Measurements from ENCODE around the gene SYNGAP1. TPM values are rescaled to one million over a fixed set of nuclear protein-coding genes. Genes with fewer than 3 reads are reported as not detected.
"Not testable (repeated sequence)": the region's sequence is repeated elsewhere in the genome, so short reads cannot be mapped to it uniquely, and the experiment has no call there.

The SYNGAP1 gene
- total RNA-seq, 1 donor from 2014 or later = 14.1 TPM

DNA sequence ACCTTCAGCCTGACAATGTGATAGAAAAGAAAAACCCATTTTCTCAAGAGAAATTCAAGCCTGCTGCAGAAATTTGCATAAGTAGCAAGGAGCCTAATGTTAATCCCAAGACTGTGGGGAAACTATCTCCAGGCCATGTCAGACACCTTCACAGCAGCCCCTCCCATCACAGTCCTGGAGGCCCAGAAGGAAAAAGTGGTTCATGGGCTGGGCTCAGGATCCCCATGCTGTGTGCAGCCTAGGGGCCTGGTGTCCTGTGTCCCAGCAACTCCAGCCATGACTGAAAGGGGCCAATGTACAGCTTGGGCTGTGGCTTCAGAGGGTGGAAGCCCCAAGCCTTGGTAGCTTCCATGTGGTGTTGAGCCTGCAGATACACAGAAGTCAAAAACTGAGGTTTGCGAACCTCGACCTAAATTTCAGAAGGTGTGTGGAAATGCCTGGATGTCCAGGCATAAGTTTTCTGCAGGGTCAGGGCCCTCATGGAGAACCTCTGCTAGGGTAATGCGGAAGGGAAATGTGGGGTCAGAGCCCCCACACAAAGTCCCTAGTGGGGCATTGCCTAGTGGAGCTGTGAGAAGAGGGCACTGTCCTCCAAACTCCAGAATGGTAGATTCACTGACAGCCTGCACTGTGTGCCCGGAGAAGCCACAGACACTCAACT lies 46.3 kb downstream of the SYNGAP1 start:
- DNase-seq (ENCODE audit: low spot score) = no peak

DNA sequence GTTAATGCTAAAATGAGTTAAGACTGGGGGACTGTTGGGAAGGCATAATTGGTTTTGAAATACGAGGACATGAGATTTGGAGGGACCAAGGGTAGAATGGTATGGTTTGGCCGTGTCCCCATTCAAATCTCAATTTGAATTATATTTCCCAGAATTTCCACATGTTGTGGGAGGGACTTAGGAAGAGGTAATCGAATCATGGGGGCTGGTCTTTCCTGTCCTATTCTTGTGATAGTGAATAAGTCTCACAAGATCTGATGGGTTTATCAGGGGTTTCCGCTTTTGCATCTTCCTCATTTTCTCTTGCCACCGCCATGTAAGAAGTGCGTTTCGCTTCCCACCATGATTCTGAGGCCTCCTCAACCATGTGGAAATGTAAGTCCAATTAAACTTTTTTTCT lies 47.2 kb downstream of the SYNGAP1 start:
- no peak for DNase-seq (ENCODE audit: low spot score)

DNA sequence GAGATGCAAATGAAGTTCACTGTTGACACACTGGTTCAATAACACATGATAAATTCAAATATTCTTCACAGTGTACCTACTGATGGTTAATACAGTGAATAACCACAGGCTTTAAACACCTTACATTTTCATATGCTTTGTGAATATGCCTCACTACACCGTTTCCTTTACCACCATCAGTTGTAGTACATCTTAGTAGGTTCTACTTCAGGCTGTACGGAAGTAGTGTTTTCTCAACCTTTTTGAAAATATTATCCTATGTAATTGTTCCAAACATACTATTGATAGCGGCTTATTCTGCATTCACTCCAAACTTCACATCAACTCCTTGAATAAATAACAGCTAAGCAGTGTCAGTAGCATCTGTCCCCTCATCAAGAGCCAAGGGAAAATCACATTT lies 49.8 kb downstream of the SYNGAP1 start:
- DNase-seq (ENCODE audit: low spot score) = no peak

DNA sequence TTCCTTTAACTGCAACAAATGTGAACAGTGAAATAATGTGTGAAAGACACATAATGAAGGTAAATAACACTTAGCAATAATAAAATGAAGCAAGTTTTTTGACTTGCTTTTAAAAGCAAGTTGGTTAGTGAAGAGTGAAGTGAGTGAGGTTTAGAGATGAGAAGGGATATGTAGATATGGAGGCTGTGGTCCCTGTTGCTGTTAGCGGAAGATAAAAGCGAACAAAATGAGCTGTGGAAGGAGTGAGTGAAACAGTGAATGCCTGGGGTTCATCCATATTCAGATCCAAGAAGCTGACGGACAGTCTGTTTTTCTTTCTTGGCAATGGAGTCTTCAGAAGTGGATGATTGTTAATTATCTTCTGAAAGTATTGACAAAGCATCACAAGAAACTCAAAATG lies 58.0 kb downstream of the SYNGAP1 start:
- no peak for DNase-seq (ENCODE audit: low spot score)

DNA sequence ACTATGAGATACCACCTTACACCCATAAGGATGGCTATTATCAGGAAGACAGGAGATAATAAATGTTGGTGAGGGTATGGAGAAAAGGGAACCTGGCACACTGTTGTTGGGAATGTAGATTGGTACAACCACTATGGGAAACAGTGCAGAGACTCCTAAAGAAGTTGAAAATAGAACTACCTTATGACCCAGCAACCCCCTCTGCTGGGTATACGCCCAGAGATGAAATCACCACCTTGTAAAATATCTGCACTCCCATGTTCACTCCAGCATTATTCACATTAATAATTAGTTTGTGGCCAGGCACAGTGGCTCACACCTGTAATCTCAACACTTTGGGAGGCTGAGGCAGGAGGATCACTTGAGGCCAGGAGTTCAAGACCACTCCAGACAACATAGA lies 61.3 kb downstream of the SYNGAP1 start:
- no peak for DNase-seq (ENCODE audit: low spot score)

DNA sequence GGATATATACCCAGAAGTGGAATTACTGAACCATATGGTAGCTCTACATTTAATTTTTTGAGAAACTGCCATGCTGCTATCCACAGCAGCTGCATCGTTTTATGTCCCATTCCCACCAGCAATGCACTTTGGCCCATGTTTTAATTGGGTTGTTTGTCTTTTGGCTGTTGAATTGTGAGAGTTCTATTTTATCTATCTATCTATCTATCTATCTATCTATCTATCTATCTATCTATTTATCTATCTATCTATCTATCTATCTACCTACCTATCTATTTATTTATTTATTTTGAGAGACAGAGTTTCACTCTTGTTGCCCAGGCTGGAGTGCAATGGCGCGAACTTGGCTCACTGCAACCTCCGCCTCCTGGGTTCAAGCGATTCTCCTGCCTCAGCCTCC lies 62.8 kb downstream of the SYNGAP1 start:
- not testable (repeated sequence) for DNase-seq (ENCODE audit: low spot score)

DNA sequence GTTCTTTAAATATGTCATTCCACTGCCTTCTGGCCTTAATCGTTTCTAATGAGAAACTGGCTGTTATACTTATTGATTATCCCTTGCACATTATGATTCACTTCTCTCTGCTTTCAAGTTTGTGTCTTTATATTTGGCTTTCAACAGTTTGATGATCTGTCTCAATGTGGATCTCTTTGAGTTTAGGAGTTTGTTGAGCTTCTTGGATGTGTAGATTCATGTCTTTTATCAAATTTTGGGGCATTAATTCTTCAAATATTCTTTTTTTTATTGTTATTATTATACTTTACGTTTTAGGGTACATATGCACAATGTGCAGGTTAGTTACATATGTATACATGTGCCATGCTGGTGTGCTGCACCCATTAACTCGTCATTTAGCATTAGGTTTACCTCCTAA lies 63.8 kb downstream of the SYNGAP1 start:
- no peak for DNase-seq (ENCODE audit: low spot score)

DNA sequence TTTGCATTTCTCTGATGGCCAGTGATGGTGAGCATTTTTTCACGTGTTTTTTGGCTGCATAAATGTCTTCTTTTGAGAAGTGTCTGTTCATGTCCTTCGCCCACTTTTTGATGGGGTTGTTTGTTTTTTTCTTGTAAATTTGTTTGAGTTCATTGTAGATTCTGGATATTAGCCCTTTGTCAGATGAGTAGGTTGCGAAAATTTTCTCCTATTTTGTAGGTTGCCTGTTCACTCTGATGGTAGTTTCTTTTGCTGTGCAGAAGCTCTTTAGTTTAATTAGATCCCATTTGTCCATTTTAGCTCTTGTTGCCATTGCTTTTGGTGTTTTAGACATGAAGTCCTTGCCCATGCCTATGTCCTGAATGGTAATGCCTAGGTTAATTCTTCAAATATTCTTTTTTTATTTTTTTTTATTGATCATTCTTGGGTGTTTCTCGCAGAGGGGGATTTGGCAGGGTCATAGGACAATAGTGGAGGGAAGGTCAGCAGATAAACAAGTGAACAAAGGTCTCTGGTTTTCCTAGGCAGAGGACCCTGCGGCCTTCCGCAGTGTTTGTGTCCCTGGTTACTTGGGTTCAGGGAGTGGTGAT lies 64.9 kb downstream of the SYNGAP1 start:
- not testable (repeated sequence) for DNase-seq (ENCODE audit: low spot score)

DNA sequence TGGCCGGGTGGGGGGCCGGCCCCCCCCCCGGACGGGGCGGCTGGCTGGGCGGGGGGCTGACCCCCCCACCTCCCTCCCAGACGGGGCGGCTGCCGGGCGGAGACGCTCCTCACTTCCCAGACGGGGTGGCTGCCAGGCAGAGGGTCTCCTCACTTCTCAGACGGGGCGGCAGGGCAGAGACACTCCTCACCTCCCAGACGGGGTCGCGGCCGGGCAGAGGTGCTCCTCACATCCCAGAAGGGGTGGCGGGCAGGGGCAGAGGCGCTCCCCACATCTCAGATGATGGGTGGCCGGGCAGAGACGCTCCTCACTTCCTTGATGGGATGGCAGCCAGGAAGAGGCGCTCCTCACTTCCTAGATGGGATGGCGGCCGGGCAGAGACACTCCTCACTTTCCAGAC lies 65.8 kb downstream of the SYNGAP1 start:
- DNase-seq (ENCODE audit: low spot score) = not testable (repeated sequence)

DNA sequence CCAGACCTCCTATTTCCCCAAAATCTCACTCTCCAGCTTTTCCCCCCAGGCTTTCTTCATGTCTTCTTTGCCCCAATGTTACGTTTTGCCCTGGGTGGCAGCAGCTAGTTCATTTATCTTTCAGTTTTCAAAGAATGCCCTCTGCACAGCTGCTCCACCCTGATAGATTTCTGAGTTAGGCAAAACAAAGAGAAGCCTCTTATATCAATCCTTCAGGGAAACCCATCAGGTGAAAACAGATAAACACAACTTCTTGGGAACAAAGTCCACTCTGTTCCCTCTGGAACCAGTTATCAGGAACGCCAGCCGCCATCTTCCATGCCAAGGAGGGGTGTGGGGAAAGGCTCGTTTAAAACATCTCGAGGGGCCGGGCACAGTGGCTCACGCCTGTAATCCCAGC lies 68.5 kb downstream of the SYNGAP1 start:
- no peak for DNase-seq (ENCODE audit: low spot score)

DNA sequence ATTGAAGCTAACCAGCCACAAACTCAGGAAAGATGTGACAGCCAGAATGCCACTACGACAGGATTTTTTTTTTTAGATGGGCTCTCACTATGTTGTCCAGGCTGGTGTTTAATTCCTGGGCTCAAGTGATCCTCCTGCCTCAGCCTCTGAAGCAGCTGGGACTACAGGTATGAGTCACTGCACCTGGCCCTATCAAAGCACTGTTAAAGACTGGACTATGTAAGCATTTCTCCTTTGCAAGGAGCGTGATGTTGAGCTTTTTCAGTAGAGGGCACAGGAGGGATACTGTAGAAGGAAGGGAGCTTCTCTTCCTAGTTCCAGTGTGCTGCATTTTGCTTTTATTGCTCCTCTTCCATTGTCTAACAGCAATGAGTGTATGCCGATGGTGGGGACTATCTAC lies 70.3 kb downstream of the SYNGAP1 start:
- DNase-seq (ENCODE audit: low spot score) = no peak

DNA sequence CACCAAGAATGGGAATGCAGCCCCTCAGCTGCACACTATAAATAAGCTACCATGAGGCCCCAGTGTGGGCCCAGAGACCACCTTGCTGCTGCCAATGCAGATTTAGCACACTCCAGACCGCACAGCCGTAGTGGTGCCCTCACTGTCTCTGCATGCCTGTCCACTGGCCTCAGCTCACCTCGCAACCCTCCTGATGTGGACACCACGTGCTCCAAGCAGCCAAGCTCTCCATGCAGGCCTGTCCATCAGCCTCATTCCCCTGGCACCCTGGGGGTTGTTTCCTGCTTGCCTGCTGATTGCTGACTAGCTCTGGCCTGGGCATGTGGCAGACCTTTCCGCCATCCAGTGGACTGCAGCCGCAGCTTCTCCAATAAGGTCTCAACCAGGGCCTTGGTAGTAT lies 70.8 kb downstream of the SYNGAP1 start:
- no peak for DNase-seq (ENCODE audit: low spot score)

DNA sequence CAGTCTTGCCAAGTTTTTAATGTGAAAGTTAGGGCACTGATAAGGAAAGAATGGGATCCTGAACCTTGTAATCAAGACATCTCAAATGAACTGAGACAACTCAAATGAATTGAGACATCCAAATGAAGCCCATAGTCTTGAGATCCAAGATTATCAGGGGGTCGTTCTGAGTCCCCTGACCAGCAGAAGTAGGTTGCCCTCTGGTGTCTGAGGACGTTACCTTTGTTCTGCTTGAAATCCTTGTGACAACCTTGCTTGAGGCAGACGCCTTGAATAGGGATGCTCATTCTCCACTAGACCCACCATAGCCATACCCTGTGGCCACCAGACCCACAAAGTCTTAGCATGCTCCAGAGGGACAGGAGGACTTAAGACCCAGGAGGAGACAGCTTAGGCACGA lies 72.2 kb downstream of the SYNGAP1 start:
- no peak for DNase-seq (ENCODE audit: low spot score)

DNA sequence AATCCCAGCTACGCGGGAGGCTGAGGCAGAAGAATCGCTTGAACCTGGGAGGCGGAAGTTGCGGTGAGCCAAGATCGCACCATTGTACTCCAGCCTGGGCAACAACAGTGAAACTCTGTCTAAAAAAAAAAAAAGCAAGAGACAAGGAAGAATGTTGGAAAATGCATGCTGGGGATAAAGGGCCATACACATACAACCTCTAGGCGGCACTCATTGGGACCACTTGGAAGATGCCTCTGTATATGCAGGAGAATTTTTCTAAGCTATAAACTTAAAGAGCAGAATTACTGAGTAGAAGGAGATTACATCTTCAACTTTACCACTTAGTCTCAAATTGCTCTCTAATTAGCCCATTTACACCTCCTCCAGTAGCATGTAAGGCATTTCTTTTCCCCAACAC lies 77.3 kb downstream of the SYNGAP1 start:
- no peak for DNase-seq (ENCODE audit: low spot score)

DNA sequence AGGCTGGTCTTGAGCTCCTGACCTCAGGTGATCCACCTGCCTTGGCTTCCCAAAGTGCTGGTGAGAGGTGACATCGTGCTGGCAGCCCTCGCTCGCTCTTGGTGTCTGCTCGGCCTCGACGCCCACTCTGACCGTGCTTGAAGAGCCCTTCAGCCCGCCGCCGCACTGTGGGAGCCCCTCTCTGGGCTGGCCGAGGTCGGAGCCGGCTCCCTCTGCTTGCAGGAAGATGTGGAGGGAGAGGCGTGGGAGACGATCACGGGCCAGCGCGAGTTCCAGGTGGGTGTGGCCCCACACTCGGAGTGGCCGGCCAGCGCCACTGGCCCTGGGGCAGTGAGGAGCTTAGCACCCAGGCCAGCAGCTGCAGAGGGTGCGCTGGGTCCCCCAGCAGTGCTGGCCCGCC lies 82.6 kb downstream of the SYNGAP1 start:
- DNase-seq (ENCODE audit: low spot score) = no peak

DNA sequence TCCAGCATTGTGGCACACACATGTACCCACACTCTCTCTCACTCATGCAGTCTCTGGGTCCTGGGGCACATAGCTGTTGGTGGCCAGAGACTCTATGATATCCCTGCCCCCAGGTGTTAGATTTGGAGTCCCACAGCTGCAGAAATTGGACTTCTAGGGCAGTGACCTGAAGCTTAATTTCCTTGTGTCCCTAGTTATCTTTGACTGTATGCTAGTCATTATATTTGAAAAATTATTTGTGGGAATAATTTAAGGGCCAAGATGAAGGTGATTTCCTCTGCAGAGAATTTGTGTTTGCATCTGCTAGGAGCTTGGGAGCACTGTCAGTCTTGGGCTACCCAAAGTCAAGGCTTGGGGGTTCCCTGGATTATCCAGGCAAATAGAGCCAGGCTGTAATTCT lies 84.6 kb downstream of the SYNGAP1 start:
- no peak for DNase-seq (ENCODE audit: low spot score)

Small RNA genes within 50 kb of the gene (microRNA-seq; reads per million reads assigned to microRNA genes)
- not detected for gene MIR5004 (ENCODE audit: borderline number of aligned reads)

Other genes starting within 250 kb of the SYNGAP1 start
- 0.67 TPM for gene COL11A2, start 227.6 kb upstream of the SYNGAP1 start, total RNA-seq
- 35.8 TPM for gene RXRB, start 219.4 kb upstream of the SYNGAP1 start, total RNA-seq
- gene SLC39A7, start 219.2 kb upstream of the SYNGAP1 start, total RNA-seq = 109 TPM
- 5.3 TPM for gene HSD17B8, start 215.4 kb upstream of the SYNGAP1 start, total RNA-seq
- 32.6 TPM for gene RING1, start 211.6 kb upstream of the SYNGAP1 start, total RNA-seq
- gene VPS52, start 148.2 kb upstream of the SYNGAP1 start, total RNA-seq = 39.8 TPM
- 1,776 TPM for gene RPS18, start 148.0 kb upstream of the SYNGAP1 start, total RNA-seq
- 10.7 TPM for gene B3GALT4, start 142.9 kb upstream of the SYNGAP1 start, total RNA-seq
- gene WDR46, start 130.8 kb upstream of the SYNGAP1 start, total RNA-seq = 48.9 TPM
- 34.8 TPM for gene PFDN6, start 130.5 kb upstream of the SYNGAP1 start, total RNA-seq
- 56.2 TPM for gene RGL2, start 121.1 kb upstream of the SYNGAP1 start, total RNA-seq
- gene TAPBP, start 106.0 kb upstream of the SYNGAP1 start, total RNA-seq = 77.9 TPM
- 12.1 TPM for gene ZBTB22, start 102.3 kb upstream of the SYNGAP1 start, total RNA-seq
- 41.7 TPM for gene DAXX, start 97.1 kb upstream of the SYNGAP1 start, total RNA-seq
- gene KIFC1, start 28.2 kb upstream of the SYNGAP1 start, total RNA-seq = 0.19 TPM
- 42.5 TPM for gene PHF1, start 9.1 kb upstream of the SYNGAP1 start, total RNA-seq
- 103 TPM for gene CUTA, start 2.0 kb upstream of the SYNGAP1 start, total RNA-seq
- gene ZBTB9, start 34.5 kb downstream of the SYNGAP1 start, total RNA-seq = 4.6 TPM
- gene BAK1, start 160.2 kb downstream of the SYNGAP1 start, total RNA-seq = 15.2 TPM
- gene ITPR3, start 201.3 kb downstream of the SYNGAP1 start, total RNA-seq = 18.5 TPM